Endodermal cell (in vitro differentiated cells): ENCODE data around the gene TAF4B. TPM values are rescaled to one million over a fixed set of nuclear protein-coding genes. Genes with fewer than 3 reads are reported as not detected.
"Not testable (repeated sequence)": the region's sequence is repeated elsewhere in the genome, so short reads cannot be mapped to it uniquely, and the experiment has no call there.

Source experiments
- DNase-seq: peaks from one replicate; pipeline ENCODE4 v3.0.0-alpha.2; 2017
- H3K27ac ChIP-seq: 2 replicates; pipeline ENCODE4 v1.5.1; 2013; ENCODE audit warnings: mild to moderate bottlenecking, low read depth, low read length, moderate library complexity
- H3K27me3 ChIP-seq: 2 replicates; pipeline ENCODE4 v1.6.1; 2013; ENCODE audit warnings: mild to moderate bottlenecking, low read length, moderate library complexity; ENCODE audit not compliant: insufficient read depth, control insufficient read depth, poor library complexity, severe bottlenecking
- H3K36me3 ChIP-seq: 2 replicates; pipeline ENCODE4 v1.7.0; 2013; ENCODE audit warnings: mild to moderate bottlenecking, low read length, moderate library complexity; ENCODE audit not compliant: control insufficient read depth, insufficient read depth
- H3K4me1 ChIP-seq: one replicate; pipeline ENCODE4 v1.7.0; 2013; ENCODE audit warnings: low read length; ENCODE audit not compliant: control insufficient read depth, insufficient read depth
- H3K4me3 ChIP-seq: 2 replicates; pipeline ENCODE4 v1.5.1; 2013; ENCODE audit warnings: mild to moderate bottlenecking, low read length, moderate library complexity
- H3K9ac ChIP-seq: 2 replicates; pipeline ENCODE4 v1.6.1; 2013; ENCODE audit warnings: mild to moderate bottlenecking, low read length, moderate library complexity; ENCODE audit not compliant: poor library complexity, severe bottlenecking; ENCODE audit errors: extremely low read depth
- H3K9me3 ChIP-seq: 2 replicates; pipeline ENCODE4 v1.6.1; 2013; ENCODE audit warnings: mild to moderate bottlenecking, low read length, moderate library complexity; ENCODE audit not compliant: control insufficient read depth
- H3K27ac Mint-ChIP-seq: 2 replicates; pipeline ENCODE4 v1.8.0; 2020; ENCODE audit warnings: mixed read lengths
- H3K27me3 Mint-ChIP-seq: 2 replicates; pipeline ENCODE4 v1.8.0; 2021; ENCODE audit warnings: mild to moderate bottlenecking, mixed read lengths; ENCODE audit not compliant: insufficient read depth
- H3K36me3 Mint-ChIP-seq: 2 replicates; pipeline ENCODE4 v1.8.0; 2020; ENCODE audit warnings: low read depth, mixed read lengths
- H3K4me1 Mint-ChIP-seq: 2 replicates; pipeline ENCODE4 v1.8.0; 2020; ENCODE audit warnings: mixed read lengths
- H3K4me3 Mint-ChIP-seq: 2 replicates; pipeline ENCODE4 v1.8.0; 2020; ENCODE audit warnings: mild to moderate bottlenecking, moderate library complexity, mixed read lengths
- H3K9me3 Mint-ChIP-seq: 2 replicates; pipeline ENCODE4 v1.8.0; 2020; ENCODE audit warnings: mild to moderate bottlenecking, mixed read lengths
- CTCF ChIP-seq: fragments of 200-600 bp; sonication (generic); conservative IDR thresholded peaks from 2 replicates; pipeline ENCODE4 v1.5.0; 2021; ENCODE audit warnings: antibody characterized with exemption, mild to moderate bottlenecking
- WGBS, 2 experiments: methylation state at CpG; one replicate each; pipeline versions ENCODE4 v1.1.5 to v1.1.7; 2013; ENCODE audit warnings: missing lambda C conversion rate in 2 of 2, mixed read lengths in 1 of 2; ENCODE audit not compliant: insufficient coverage in 1 of 2, insufficient read length in 1 of 2; 5-methylcytosine and 5-hydroxymethylcytosine counted together
- total RNA-seq, 2 donors: library from RNA; stranded (reverse); fragmentation: NEBNext Ultra II Directional in 1 of 2; extraction: Animal tissue kit (Norgen Biotek cat#: 25700) in 1 of 2; gene quantifications; 2 replicates in 1 of 2; 3 replicates in 1 of 2; pipeline ENCODE4 v1.2.1, GENCODE V29; 2021

TAF4B gene
- total RNA-seq, 2 donors from 2014 or later = 6.9 to 7.7 TPM

DNA sequence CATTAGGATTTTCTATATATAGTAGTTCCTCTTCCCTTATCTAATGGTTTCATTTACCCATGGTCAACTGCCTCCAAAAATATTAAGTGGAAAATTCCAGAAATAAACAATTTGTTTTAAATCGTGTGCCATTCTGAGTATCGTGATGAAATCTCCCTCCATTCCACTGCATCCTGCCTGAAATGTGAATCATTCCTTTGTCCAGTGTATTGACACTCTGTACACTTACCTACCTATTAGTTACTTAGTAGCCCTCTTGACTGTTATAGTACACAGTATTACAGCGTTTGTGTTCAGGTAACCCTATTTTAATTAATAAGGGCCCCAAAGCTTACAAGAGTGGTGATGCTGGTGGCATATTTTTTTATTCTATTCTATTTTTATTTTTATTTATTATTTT lies 26.2 kb downstream of the TAF4B start:
- Histone ChIP-seq H3K4me1 (no peaks in the 10 kb centered on the region), H3K36me3 (no peaks in the 10 kb centered on the region), H3K4me3 (no peak overlapping the region), H3K9me3 (no peaks in the 10 kb centered on the region), H3K27me3 (no peaks in the 10 kb centered on the region), H3K9ac (no peak overlapping the region), H3K27ac (no peak overlapping the region)
- TF ChIP-seq CTCF = no peak
- 81 to 88% methylated on average over 2 to 3 of the region's 3 CpGs for WGBS, 2 experiments
- no peak for DNase-seq
- no peaks in the 10 kb centered on the region for H3K36me3 Mint-ChIP-seq
- H3K9me3 Mint-ChIP-seq = no peaks in the 10 kb centered on the region
- H3K27ac Mint-ChIP-seq = no peak overlapping the region
- peaks cover 6% of the 10 kb centered on the region for H3K4me1 Mint-ChIP-seq
- H3K27me3 Mint-ChIP-seq = no peaks in the 10 kb centered on the region
- H3K4me3 Mint-ChIP-seq = no peak overlapping the region

DNA sequence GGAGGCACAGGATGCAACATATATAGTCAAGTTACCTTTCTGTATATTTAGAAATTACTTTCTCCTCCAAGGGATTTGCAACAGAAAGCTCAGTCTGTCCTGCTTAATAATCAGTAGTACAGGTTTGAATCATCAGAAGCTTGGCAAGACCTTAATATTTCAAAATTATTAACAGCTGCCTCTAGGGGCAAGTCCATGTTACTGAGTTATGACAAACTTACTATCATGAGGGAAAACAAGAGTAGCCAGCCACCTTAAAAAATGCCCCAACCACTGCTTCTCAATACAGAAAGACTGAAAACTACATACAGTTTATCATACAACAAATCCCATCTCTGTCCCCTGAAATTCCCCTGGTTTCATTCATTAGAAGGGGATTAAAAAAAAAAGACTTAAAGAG lies 28.6 kb downstream of the TAF4B start:
- H3K4me3 ChIP-seq, H3K4me1 ChIP-seq, H3K27me3 Mint-ChIP-seq, H3K36me3 ChIP-seq, H3K27ac Mint-ChIP-seq, DNase-seq, H3K36me3 Mint-ChIP-seq, H3K9ac ChIP-seq, H3K27me3 ChIP-seq, H3K4me1 Mint-ChIP-seq, H3K27ac ChIP-seq, H3K4me3 Mint-ChIP-seq, H3K9me3 Mint-ChIP-seq, H3K9me3 ChIP-seq: not testable (repeated sequence)

DNA sequence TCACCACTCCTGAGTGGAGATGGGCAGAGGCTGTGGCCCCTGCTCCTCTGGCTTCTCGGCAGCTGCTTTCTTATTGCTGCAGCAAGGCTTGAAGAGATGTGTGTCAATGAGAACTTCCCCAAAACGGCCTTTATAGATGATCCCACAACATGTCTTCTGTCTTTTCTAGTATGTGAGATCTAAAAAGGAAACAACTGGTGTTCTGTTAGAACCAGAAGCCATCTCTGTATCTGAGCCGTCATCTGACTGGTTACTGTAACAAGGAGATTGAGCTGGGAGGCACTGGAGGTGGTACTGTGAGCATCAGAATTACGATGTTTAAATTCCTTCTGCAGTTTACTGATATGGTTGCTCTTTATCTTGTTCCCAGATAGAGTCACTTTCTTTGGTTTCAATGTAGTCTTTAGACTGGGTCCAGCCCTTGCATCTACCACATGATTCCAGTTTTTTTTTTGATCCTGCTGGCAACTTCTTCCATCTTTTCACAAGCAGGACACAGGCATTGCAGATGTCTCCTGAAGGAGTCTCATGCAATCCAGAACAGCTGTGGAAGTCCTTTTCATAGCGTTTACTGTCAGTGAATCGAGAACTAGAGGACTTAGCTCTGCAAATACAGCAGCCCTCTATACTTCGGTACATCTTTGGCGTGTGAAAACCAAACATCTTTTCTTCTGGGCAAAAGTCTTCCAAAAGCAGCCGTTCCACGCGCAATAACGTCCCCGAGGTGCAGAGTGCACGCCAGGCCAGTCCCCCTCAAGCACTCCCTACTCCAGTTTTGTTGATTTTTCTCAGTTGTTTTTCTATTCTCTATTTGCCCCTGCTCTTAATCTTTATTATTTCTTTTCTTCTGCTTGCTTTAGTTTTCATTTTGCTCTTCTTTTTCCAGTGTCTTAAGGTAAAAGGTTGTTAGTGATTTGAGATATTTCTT lies 29.7 kb downstream of the TAF4B start:
- no peak overlapping the region for H3K27ac Mint-ChIP-seq

More for the DNA sequence above, 29.7 kb downstream of the TAF4B start:
- no peak for DNase-seq
- H3K9me3 ChIP-seq = peaks cover 11% of the 10 kb centered on the region
- Mint-ChIP-seq H3K4me3 (no peak overlapping the region), H3K27me3 (no peaks in the 10 kb centered on the region), H3K4me1 (peaks cover 6% of the 10 kb centered on the region), H3K9me3 (peaks cover 10% of the 10 kb centered on the region), H3K36me3 (peaks cover 3% of the 10 kb centered on the region)
- H3K27me3 ChIP-seq = no peaks in the 10 kb centered on the region
- no peak overlapping the region for H3K9ac ChIP-seq
- TF ChIP-seq CTCF = no peak
- H3K4me3 ChIP-seq = no peak overlapping the region
- H3K27ac ChIP-seq = no peak overlapping the region
- 91 to 95% methylated on average over 13 to 14 of the region's 14 CpGs for WGBS, 2 experiments
- H3K4me1 ChIP-seq = no peaks in the 10 kb centered on the region
- no peaks in the 10 kb centered on the region for H3K36me3 ChIP-seq
